ENCODE data around the gene TRERF1. TPM values are rescaled to one million over a fixed set of nuclear protein-coding genes. Genes with fewer than 3 reads are reported as not detected.

TRERF1 gene
- total and polyA plus RNA-seq, 2 of the 4 experiments (the other 2 are of a cell fraction): 6.3 to 9.9 TPM

- H2BK5ac ChIP-seq (ENCODE audit: low read depth, low read length, poor library complexity, severe bottlenecking): no peak overlapping the region
- no TSS peak for BruUV-seq (replicated peaks)
- no peak overlapping the region for H3K4ac ChIP-seq (ENCODE audit: low read depth, low read length)
- in situ Hi-C loops (cut with MboI; ENCODE audit: low sequenced_read_pairs): no loop called here
- TF ChIP-seq NFE2L2 (IDR thresholded peaks at IDR 0.05; ENCODE audit: low read depth, low read length): no peak
- no peak for TF ChIP-seq ELK1 (IDR thresholded peaks at IDR 0.05; ENCODE audit: borderline replicate concordance, low read depth, low read length)
- no peak for TF ChIP-seq POLR2A (IDR thresholded peaks at IDR 0.05; ENCODE audit: low read depth, low read length)
- TF ChIP-seq CEBPB (IDR thresholded peaks at IDR 0.05; ENCODE audit: low read depth, low read length): no peak
- TF ChIP-seq CHD1 (IDR thresholded peaks at IDR 0.05; ENCODE audit: low read depth, low read length): no peak
- TF ChIP-seq RFX5 (IDR thresholded peaks at IDR 0.05; ENCODE audit: low read depth, low read length): no peak
- no peak for TF ChIP-seq USF2 (IDR thresholded peaks at IDR 0.05; ENCODE audit: low read depth, low read length)
- no peak for TF ChIP-seq SMC3 (IDR thresholded peaks at IDR 0.05; ENCODE audit: low read depth, low read length)
- TF ChIP-seq BHLHE40 (IDR thresholded peaks at IDR 0.05; ENCODE audit: low read depth, low read length): no peak
- TF ChIP-seq MAFK (IDR thresholded peaks at IDR 0.05; ENCODE audit: low read depth, low read length): no peak
- TF ChIP-seq RCOR1 (IDR thresholded peaks at IDR 0.05; ENCODE audit: insufficient replicate concordance, low read length): no peak
- TF ChIP-seq MXI1 (IDR thresholded peaks at IDR 0.05; ENCODE audit: borderline replicate concordance, low read depth, low read length): no peak
- TF ChIP-seq FOS (IDR thresholded peaks at IDR 0.05; ENCODE audit: low read depth, low read length): no peak
- H2AK5ac ChIP-seq (ENCODE audit: low read depth, low read length): peak overlapping the region; percentile 12; the same call in 1 of the 2 replicates
- H2AFZ ChIP-seq (replicated peaks; ENCODE audit: low read length, poor library complexity): no peak overlapping the region
- DNase-seq (no peak), ATAC-seq (ENCODE audit: low read depth) (no peak)
- H2AK9ac ChIP-seq (replicated peaks; ENCODE audit: low read depth, low read length, poor library complexity): no peak overlapping the region
- no peak overlapping the region for H3K9ac ChIP-seq (ENCODE audit: low read depth, low read length)
- no peak overlapping the region for H4K8ac ChIP-seq (ENCODE audit: low read depth in 2 of 2, low read length in 2 of 2)
- no peaks in the 10 kb centered on the region; the same call in 1 of the 2 replicates for H4K20me1 ChIP-seq (ENCODE audit: insufficient read depth, low read length)
- peaks cover 2% of the 10 kb centered on the region; the same call in 1 of the 2 replicates for H3K36me3 ChIP-seq (ENCODE audit: control insufficient read depth, insufficient read depth, low read length)
- H2BK120ac ChIP-seq (ENCODE audit: low read depth, low read length): no peak overlapping the region
- H4K91ac ChIP-seq (ENCODE audit: insufficient read depth, low read depth, low read length): no peak overlapping the region
- H3K56ac ChIP-seq (ENCODE audit: extremely low read depth, insufficient read depth, low read length): no peak overlapping the region
- H3K4me3 ChIP-seq (ENCODE audit: insufficient read depth, low read depth, low read length): no peak overlapping the region
- dilution Hi-C loops (cut with HindIII; ENCODE audit: low sequenced_read_pairs, unreplicated experiment): no loop called here
- no peaks in the 10 kb centered on the region for H3K4me1 ChIP-seq (ENCODE audit: control insufficient read depth, insufficient read depth, low read length)
- H3K9me1 ChIP-seq (ENCODE audit: insufficient read depth, low read length): peaks cover 30% of the 10 kb centered on the region
- H3K23ac ChIP-seq (ENCODE audit: low read depth, low read length): 0 out of 2 replicates have a peak overlapping the region, but pooled peaks have one; percentile 12
- no peak overlapping the region for H3K14ac ChIP-seq (replicated peaks; ENCODE audit: low read depth, low read length)
- no peaks in the 10 kb centered on the region for H3K27me3 ChIP-seq (ENCODE audit: control insufficient read depth, insufficient read depth, low read length)
- H3K79me1 ChIP-seq (ENCODE audit: low read depth in 1 of 2, low read length in 2 of 2): peaks cover 42 to 85% of the 10 kb centered on the region in 2 experiments
- WGBS, 2 experiments (ENCODE audit: extremely low coverage in 2 of 2, insufficient read length in 1 of 2): no CpG with 5 or more reads among the region's 4 CpGs
- no peak overlapping the region for H3K27ac ChIP-seq (ENCODE audit: insufficient read depth, low read length)
- ChIA-PET POLR2A (ENCODE audit: unreplicated experiment) (no interaction called here), CTCF (no interaction called here)
- no peaks in the 10 kb centered on the region for H3K9me3 ChIP-seq (ENCODE audit: control insufficient read depth, insufficient read depth, low read length)
- no peak overlapping the region for H3K4me2 ChIP-seq (ENCODE audit: low read depth, low read length)
- H4K5ac ChIP-seq (ENCODE audit: low read depth, low read length): no peak overlapping the region
- no peak overlapping the region for H2BK15ac ChIP-seq (ENCODE audit: low read depth, low read length)
- intact Hi-C loops (cut with micrococcal nuclease): loop anchor here (10.0 kb wide), 1 partner anchor 106 kb away; no protein-coding TSS in a partner anchor
- H2BK20ac ChIP-seq (ENCODE audit: low read depth, low read length): no peak overlapping the region
- no peak overlapping the region for H3K18ac ChIP-seq (ENCODE audit: low read depth, low read length)
These were observed 120.7 kb downstream of the TRERF1 start for GRCh38 chr6:42331019-42331418.

All from IMR-90 (cell line).